Right cardiac atrium (tissue), 5 donors: ENCODE results near the gene CKMT1B. TPM values are rescaled to one million over a fixed set of nuclear protein-coding genes. Genes with fewer than 3 reads are reported as not detected.
"Not testable (repeated sequence)": the region's sequence is repeated elsewhere in the genome, so short reads cannot be mapped to it uniquely, and the experiment has no call there.

Source experiments
- ATAC-seq, 2 donors: fragments of 200-7000 bp; cut with Tn5 transposase; one replicate each; pipeline versions ENCODE4 v1.8.0 to v1.9.1; 2020; ENCODE audit warnings: moderate library complexity in 2 of 2, mild to moderate bottlenecking in 1 of 2
- DNase-seq, 3 donors: peaks; one replicate each; pipeline ENCODE4 v3.0.0-alpha.2; 2020
- H3K27ac ChIP-seq: one replicate; pipeline ENCODE4 v1.5.1; 2013; ENCODE audit warnings: mild to moderate bottlenecking, low read length, control low read depth, moderate library complexity
- H3K27me3 ChIP-seq: one replicate; pipeline ENCODE4 v1.6.1; 2013; ENCODE audit not compliant: control insufficient read depth, insufficient read depth
- H3K4me1 ChIP-seq: one replicate; pipeline ENCODE4 v1.6.1; 2013; ENCODE audit warnings: low read length; ENCODE audit not compliant: control insufficient read depth, insufficient read depth
- H3K4me3 ChIP-seq: one replicate; pipeline ENCODE4 v1.5.1; 2013; ENCODE audit warnings: low read length, control low read depth
- H3K9me3 ChIP-seq: one replicate; pipeline ENCODE4 v1.6.1; 2013; ENCODE audit warnings: low read length; ENCODE audit not compliant: control insufficient read depth
- WGBS: extraction: QIAGEN DNeasy Blood & Tissue Kit; methylation state at CpG from one replicate; pipeline ENCODE4 v1.1.7; 2013; 5-methylcytosine and 5-hydroxymethylcytosine counted together
- intact Hi-C, 4 donors: fragments of 100-400 bp; cut with DNase I; formaldehyde crosslinking; loops; one replicate each; pipeline versions ENCODE4 v1.11.0 to v1.14.0; 2022 to 2023
- polyA plus RNA-seq: library from polyadenylated mRNA; stranded (reverse); fragments of 200-250 nt; gene quantifications from one replicate; pipeline ENCODE4 v1.2.3, GENCODE V29; 2013
- total RNA-seq, 4 donors: library from RNA; stranded (reverse); fragmentation: NEBNext Ultra II Directional; extraction: Animal tissue kit (Norgen Biotek cat#: 25700); gene quantifications; one replicate each; pipeline ENCODE4 v1.2.1, GENCODE V29; 2021
- donor health status: healthy with polysubstance abuse.
- donor health status: DM: no; HTN: yes; CAD: no.
- donor health status: DM: no; HTN: no; CAD: no.
- donor health status: DM: no; HTN: yes; CAD: no; lungs with severe emphysema.
- donor health status: DM: yes; HTN: yes; CAD: no.

CKMT1B gene
- total and polyA plus RNA-seq, 5 donors, result 0.40 to 2.7 (median 0.70) TPM

DNA sequence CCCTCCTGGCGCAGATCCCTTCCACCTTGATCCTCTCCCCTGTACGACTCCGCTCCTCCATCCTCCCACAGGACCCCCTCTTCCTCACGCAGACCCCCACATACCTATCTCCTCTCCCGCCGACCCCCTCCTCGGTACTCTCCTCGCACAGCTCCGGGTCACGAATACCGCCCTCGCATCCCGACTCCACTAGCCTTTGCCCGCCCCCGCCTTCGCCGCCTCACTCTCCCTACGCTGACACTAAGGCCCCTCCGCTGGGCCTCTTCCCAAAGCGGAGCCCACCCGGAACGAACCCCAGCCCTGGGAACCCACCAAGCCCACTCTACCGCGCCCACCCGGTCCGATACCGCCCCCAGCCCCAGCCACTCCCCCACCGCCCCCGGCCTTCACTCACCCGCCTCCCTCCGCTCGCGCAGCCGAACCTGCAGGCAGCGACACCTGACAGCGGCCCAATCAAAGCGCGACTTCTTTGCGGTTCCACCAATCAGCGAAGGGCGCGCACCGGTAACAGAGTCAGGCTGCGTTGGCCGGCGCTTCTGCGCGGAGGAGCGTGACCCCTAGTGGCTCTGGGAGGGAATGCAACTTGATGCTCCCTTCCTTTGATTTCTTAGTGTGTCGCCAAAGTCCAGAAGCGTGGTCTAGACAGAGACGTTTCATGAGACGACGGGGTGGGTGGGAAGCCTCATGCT is 3.9 kb upstream of the CKMT1B start, which contains the start of gene PPIP5K1:
Gene PPIP5K1, minus strand, starts transcription at position 431 of the 689 bp plus-strand sequence. CDS start 5,704 bp downstream, outside the sequence.
- H3K9me3 ChIP-seq, H3K4me3 ChIP-seq, H3K27ac ChIP-seq, DNase-seq, intact Hi-C loops, H3K4me1 ChIP-seq, H3K27me3 ChIP-seq: not testable (repeated sequence)
- ATAC-seq, result peak; percentile 98 to 99
- WGBS, result no CpG with 5 or more reads among the region's 54 CpGs

GRCh38 chr15:43592841-43593240 is 986 bp upstream of the CKMT1B start:
- H3K9me3 ChIP-seq, H3K4me1 ChIP-seq, H3K27ac ChIP-seq, ATAC-seq, DNase-seq, H3K27me3 ChIP-seq, H3K4me3 ChIP-seq, intact Hi-C loops: not testable (repeated sequence)
- WGBS, result 19% methylated on average over 4 of the region's 8 CpGs

DNA sequence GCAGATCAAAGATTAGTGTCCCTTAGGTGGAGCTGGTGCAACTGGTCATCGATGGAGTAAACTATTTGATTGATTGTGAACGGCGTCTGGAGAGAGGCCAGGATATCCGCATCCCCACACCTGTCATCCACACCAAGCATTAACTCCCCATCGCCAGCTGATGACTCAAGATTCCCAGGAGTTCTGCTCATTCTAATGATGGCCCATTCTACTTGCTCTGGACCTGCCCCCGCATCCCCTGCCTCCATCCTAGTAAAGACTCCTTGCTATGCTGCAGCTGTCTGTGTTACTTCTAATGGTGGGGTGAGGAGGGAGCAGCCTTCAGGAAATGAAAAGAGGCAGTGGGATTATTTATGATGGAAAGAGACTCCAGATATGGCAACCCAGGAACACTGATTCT is 5.3 kb downstream of the CKMT1B start:
- H3K27ac ChIP-seq, H3K27me3 ChIP-seq, DNase-seq, H3K4me3 ChIP-seq, H3K9me3 ChIP-seq, H3K4me1 ChIP-seq, intact Hi-C loops, ATAC-seq: not testable (repeated sequence)
- WGBS, result 87% methylated on average over 6 of the region's 6 CpGs

DNA sequence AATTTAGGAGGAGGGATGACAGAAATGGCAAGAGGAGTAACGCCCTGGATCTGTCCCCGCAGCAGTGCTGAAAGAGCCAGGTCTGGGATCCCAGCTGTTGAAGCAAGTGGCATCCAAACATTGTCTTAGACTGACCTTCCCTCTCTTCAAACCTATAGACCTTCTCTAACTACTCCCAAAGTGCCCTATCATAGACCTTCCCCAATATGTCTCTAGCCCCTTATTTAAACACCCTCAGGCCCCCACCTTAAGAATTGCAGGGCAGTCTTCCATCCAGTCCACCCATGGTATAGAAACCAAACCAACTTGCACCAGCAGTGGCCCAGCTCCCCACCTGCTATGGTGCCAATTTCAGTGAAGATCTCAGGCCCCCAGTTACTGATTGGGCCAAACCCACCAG is 6.4 kb downstream of the CKMT1B start:
- intact Hi-C loops, H3K4me3 ChIP-seq, H3K4me1 ChIP-seq, ATAC-seq, H3K9me3 ChIP-seq, DNase-seq, H3K27ac ChIP-seq, H3K27me3 ChIP-seq: not testable (repeated sequence)
- WGBS, result no CpG with 5 or more reads among the region's 2 CpGs

GRCh38 chr15:43602233-43602632 is 8.4 kb downstream of the CKMT1B start:
- H3K27me3 ChIP-seq, H3K9me3 ChIP-seq, intact Hi-C loops, DNase-seq, H3K4me3 ChIP-seq, ATAC-seq, H3K27ac ChIP-seq, H3K4me1 ChIP-seq: not testable (repeated sequence)
- 85% methylated on average over 6 of the region's 6 CpGs for WGBS

DNA sequence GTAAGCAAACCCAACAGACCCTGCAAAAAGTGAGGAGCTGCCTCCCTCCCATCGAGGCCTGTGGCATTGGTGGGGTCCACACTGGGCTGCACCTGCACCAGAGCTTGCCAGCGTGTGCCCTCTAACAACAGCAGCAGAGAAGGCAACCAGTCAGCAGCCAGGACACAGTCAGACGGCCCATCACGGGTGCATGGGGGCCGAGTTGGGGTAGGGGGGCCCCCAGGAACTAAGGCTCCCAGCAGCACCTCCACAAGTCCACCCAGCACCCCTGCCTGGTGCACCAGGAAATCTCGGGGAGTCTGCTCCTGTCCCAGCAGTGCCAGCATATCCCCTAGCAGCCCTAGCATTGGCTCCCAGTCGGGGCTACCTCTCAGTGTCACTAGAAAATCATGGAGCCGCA is 23.9 kb downstream of the CKMT1B start:
- H3K4me1 ChIP-seq, DNase-seq, H3K9me3 ChIP-seq, intact Hi-C loops, H3K4me3 ChIP-seq, H3K27ac ChIP-seq, H3K27me3 ChIP-seq: not testable (repeated sequence)
- peak; percentile 11 to 13 for ATAC-seq
- WGBS, result 64% methylated on average over 3 of the region's 8 CpGs

- H3K27ac ChIP-seq, intact Hi-C loops, ATAC-seq, H3K4me1 ChIP-seq, H3K27me3 ChIP-seq, H3K9me3 ChIP-seq, DNase-seq, H3K4me3 ChIP-seq: not testable (repeated sequence)
- no CpG with 5 or more reads among the region's 2 CpGs for WGBS
Measured at GRCh38 chr15:43618700-43619099, 24.9 kb downstream of the CKMT1B start, which contains the start of gene STRC. Gene STRC, minus strand, starts transcription at chr15:43618800. Its CDS starts 78 bp downstream, at chr15:43618722.

DNA sequence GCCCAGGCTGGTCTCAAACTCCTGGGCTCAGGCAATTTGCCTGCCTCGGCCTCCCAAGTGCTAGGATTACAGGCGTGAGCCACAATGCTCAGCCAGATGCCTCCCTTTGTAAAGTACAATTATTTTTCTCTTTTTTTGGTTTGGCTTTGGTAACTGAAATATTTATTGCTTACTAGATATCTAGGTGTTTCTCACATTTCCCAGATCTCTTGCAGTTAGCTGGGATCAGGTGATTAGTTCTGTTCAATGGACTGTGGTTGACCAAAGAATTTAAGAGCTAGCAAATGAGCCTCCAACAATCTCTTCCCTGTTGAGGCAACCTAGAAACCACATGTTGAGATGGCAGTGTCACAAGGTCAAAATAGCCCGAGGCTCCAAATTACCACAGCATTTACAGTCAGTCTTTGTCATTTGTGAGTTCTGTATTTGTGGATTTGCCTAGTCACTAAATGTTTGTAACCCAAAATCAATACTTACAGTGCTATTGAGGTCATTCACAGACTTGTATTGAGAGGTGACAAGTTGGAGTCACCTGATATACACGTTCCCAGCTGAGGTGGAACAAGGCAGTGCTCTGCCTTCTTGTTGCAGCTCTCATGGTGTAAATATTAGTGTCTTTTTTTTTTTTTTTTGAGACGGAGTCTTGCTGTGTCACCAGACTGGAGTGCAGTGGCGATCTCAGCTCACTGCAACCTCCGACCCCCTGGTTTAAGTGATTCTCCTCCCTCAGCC is 28.4 kb downstream of the CKMT1B start:
- DNase-seq, ATAC-seq, H3K27ac ChIP-seq, intact Hi-C loops, H3K4me1 ChIP-seq, H3K9me3 ChIP-seq, H3K4me3 ChIP-seq, H3K27me3 ChIP-seq: not testable (repeated sequence)
- 68% methylated on average over 4 of the region's 7 CpGs for WGBS

- H3K9me3 ChIP-seq, result no peaks in the 10 kb centered on the region
- WGBS, result 28% methylated on average over 5 of the region's 5 CpGs
- no peak overlapping the region for H3K27ac ChIP-seq
- ATAC-seq (no peak), DNase-seq (no peak)
- no peaks in the 10 kb centered on the region for H3K27me3 ChIP-seq
- no peak overlapping the region for H3K4me3 ChIP-seq
- H3K4me1 ChIP-seq, result no peaks in the 10 kb centered on the region
- intact Hi-C loops, result no loop called here
Measured at GRCh38 chr15:43625106-43625505, 31.3 kb downstream of the CKMT1B start.

DNA sequence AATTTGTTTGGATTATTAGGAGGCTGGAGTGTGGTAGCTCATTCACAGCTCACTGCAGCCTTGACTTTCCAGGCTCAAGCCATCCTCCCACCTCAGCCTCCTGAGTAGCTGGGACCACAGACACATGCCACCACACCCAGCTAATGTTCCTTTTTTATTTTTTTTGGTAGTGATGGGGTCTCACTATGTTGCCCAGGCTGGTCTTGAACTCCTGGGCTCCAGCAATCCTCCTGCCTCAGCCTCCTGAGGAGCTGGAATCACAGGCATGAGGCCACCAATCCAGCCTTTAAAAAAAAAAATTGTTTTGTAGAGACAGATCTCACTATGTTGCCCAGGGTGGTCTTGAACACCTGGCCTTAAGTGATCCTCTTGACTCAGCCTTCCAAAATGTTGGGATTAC is 33.1 kb downstream of the CKMT1B start:
- DNase-seq, ATAC-seq, H3K4me3 ChIP-seq, H3K9me3 ChIP-seq, H3K27ac ChIP-seq, H3K4me1 ChIP-seq, intact Hi-C loops, H3K27me3 ChIP-seq: not testable (repeated sequence)

GRCh38 chr15:43638464-43639204 is 44.8 kb downstream of the CKMT1B start:
- H3K27ac ChIP-seq, DNase-seq, H3K4me1 ChIP-seq, H3K27me3 ChIP-seq, ATAC-seq, H3K9me3 ChIP-seq, intact Hi-C loops, H3K4me3 ChIP-seq: not testable (repeated sequence)
- 87% methylated on average over 8 of the region's 8 CpGs for WGBS
